Measurements from ENCODE around the gene SPEN.

Gene SPEN

GRCh38 chr1:15944308-15945010 is 97.0 kb downstream of the SPEN start:
- H3K4me1 ChIP-seq (ENCODE audit: insufficient read depth, low read length, poor library complexity, severe bottlenecking) = no peaks in the 10 kb centered on the region
- H3F3A ChIP-seq (ENCODE audit: low read depth) = no peaks in the 10 kb centered on the region; the same call in 1 of the 2 replicates
- no peak overlapping the region for H3K9ac ChIP-seq (ENCODE audit: low read depth, low read length, poor library complexity, severe bottlenecking)
- no peaks in the 10 kb centered on the region for H3K9me3 ChIP-seq (ENCODE audit: insufficient read depth, low read depth, low read length)
- 0 out of 2 replicates have a peak, but pooled peaks cover 6% of the 10 kb centered on the region for H3K79me2 ChIP-seq (ENCODE audit: insufficient read depth, low read length)
- H3K4me3 ChIP-seq (ENCODE audit: low read length, poor library complexity, severe bottlenecking) = no peak overlapping the region
- TF ChIP-seq CTCF (conservative IDR thresholded peaks at IDR 0.05; ENCODE audit: low read length) = no peak
- TF ChIP-seq EZH2phosphoT487 (IDR thresholded peaks at IDR 0.05; ENCODE audit: borderline replicate concordance) = no peak
- no peaks in the 10 kb centered on the region for H3K9me2 ChIP-seq (replicated peaks; ENCODE audit: low read depth, low read length)
- no peaks in the 10 kb centered on the region for H3K27me3 ChIP-seq (ENCODE audit: insufficient read depth, low read length, poor library complexity, severe bottlenecking)
- peaks cover 93% of the 10 kb centered on the region; the same call in 1 of the 2 replicates for H3K36me3 ChIP-seq (ENCODE audit: insufficient read depth, low read length)
- no peak overlapping the region for H3K4me2 ChIP-seq (ENCODE audit: low read depth, low read length, poor library complexity, severe bottlenecking)
- H4K20me1 ChIP-seq (ENCODE audit: insufficient read depth, low read length, poor library complexity, severe bottlenecking) = peaks cover 8% of the 10 kb centered on the region
- no peak overlapping the region for H2AFZ ChIP-seq (ENCODE audit: low read length)

DNA sequence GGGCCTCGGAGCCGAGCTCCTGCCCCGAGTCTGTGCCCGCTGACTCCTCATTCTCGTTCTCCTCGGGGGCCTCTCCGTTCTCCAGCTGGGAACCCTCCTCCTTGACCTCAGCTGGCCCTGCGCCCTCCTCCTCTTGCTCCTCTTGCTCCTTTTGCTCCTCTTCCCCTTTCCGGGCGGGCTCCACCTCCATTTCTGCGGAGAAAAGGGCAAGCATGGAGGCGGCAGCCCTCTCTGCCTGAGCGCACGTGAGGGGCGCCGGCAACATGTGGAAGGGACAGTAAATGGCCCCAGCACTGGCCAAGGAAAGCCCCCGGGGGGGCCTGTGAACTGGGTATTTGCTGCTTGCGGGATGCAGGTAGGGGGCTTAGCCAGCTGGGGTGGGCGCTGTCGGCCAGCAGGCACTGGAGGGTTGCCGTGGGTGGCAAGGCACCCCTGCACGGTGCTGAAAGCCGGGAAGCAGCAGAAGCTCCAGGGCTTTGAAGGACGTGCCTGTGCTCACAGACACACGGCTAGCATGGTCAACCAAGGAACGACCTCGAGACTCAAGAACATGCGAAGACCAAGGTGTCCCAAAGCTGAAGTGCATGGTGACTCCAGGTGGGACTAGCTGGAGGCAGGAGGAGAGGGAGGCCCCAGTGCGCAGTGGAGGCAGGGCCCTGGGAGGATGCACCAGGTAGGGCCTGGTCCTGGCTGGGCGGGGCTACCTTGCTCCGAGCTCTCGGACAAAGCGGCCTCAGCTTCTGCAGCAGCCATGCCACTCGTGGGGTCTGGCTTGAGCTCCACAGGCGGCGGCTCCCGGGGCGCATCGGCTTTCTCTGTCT is 97.7 kb downstream of the SPEN start:
- Histone ChIP-seq H3K79me2 (ENCODE audit: insufficient read depth, low read length) (peaks cover 14% of the 10 kb centered on the region; the same call in 1 of the 2 replicates), H3K27me3 (ENCODE audit: insufficient read depth, low read length, poor library complexity, severe bottlenecking) (no peaks in the 10 kb centered on the region), H3K9me2 (replicated peaks; ENCODE audit: low read depth, low read length) (no peaks in the 10 kb centered on the region), H2AFZ (ENCODE audit: low read length) (no peak overlapping the region), H4K20me1 (ENCODE audit: insufficient read depth, low read length, poor library complexity, severe bottlenecking) (peaks cover 8% of the 10 kb centered on the region), H3K4me1 (ENCODE audit: insufficient read depth, low read length, poor library complexity, severe bottlenecking) (no peaks in the 10 kb centered on the region), H3K36me3 (ENCODE audit: insufficient read depth, low read length) (peaks cover 87% of the 10 kb centered on the region; the same call in 1 of the 2 replicates), H3K9ac (ENCODE audit: low read depth, low read length, poor library complexity, severe bottlenecking) (no peak overlapping the region), H3K4me2 (ENCODE audit: low read depth, low read length, poor library complexity, severe bottlenecking) (no peak overlapping the region), H3K9me3 (ENCODE audit: insufficient read depth, low read depth, low read length) (no peaks in the 10 kb centered on the region), H3F3A (ENCODE audit: low read depth) (no peaks in the 10 kb centered on the region), H3K4me3 (ENCODE audit: low read length, poor library complexity, severe bottlenecking) (no peak overlapping the region)
- TF ChIP-seq EZH2phosphoT487 (IDR thresholded peaks at IDR 0.05; ENCODE audit: borderline replicate concordance) = no peak
- TF ChIP-seq CTCF (conservative IDR thresholded peaks at IDR 0.05; ENCODE audit: low read length) = no peak

- peaks cover 80% of the 10 kb centered on the region; the same call in 1 of the 2 replicates for H3K36me3 ChIP-seq (ENCODE audit: insufficient read depth, low read length)
- peaks cover 14% of the 10 kb centered on the region for H4K20me1 ChIP-seq (ENCODE audit: insufficient read depth, low read length, poor library complexity, severe bottlenecking)
- no peaks in the 10 kb centered on the region for H3K9me3 ChIP-seq (ENCODE audit: insufficient read depth, low read depth, low read length)
- no peaks in the 10 kb centered on the region for H3K4me1 ChIP-seq (ENCODE audit: insufficient read depth, low read length, poor library complexity, severe bottlenecking)
- H3K4me3 ChIP-seq (ENCODE audit: low read length, poor library complexity, severe bottlenecking) = no peak overlapping the region
- no peak overlapping the region for H3K4me2 ChIP-seq (ENCODE audit: low read depth, low read length, poor library complexity, severe bottlenecking)
- H3K27me3 ChIP-seq (ENCODE audit: insufficient read depth, low read length, poor library complexity, severe bottlenecking) = no peaks in the 10 kb centered on the region
- H3K9me2 ChIP-seq (replicated peaks; ENCODE audit: low read depth, low read length) = no peaks in the 10 kb centered on the region
- no peak overlapping the region for H2AFZ ChIP-seq (ENCODE audit: low read length)
- no peak overlapping the region for H3K9ac ChIP-seq (ENCODE audit: low read depth, low read length, poor library complexity, severe bottlenecking)
- H3F3A ChIP-seq (ENCODE audit: low read depth) = no peaks in the 10 kb centered on the region
- TF ChIP-seq CTCF (conservative IDR thresholded peaks at IDR 0.05; ENCODE audit: low read length) (no peak), EZH2phosphoT487 (IDR thresholded peaks at IDR 0.05; ENCODE audit: borderline replicate concordance) (no peak)
- peaks cover 21% of the 10 kb centered on the region; the same call in 1 of the 2 replicates for H3K79me2 ChIP-seq (ENCODE audit: insufficient read depth, low read length)
Observed at GRCh38 chr1:15945832-15946448, 98.4 kb downstream of the SPEN start.
